SK-N-SH treated with all-trans-retinoic acid at 6 μM for 48 hours (cell line): Measurements from ENCODE around the gene LY6G6F.
"Not testable (repeated sequence)": the region's sequence is repeated elsewhere in the genome, so short reads cannot be mapped to it uniquely, and the experiment has no call there.

Source experiments
- ATAC-seq: fragments of 200-7000 bp; cut with Tn5 transposase; 3 replicates; pipeline ENCODE4 v1.9.1; 2020; ENCODE audit warnings: mild to moderate bottlenecking, moderate library complexity
- ARNTL ChIP-seq: fragments of 450-650 bp; formaldehyde crosslinking; IDR thresholded peaks from 2 replicates; pipeline ENCODE4 v1.5.0; 2020; ENCODE audit warnings: low read depth, mild to moderate bottlenecking, moderate library complexity, borderline replicate concordance
- BACH2 ChIP-seq: fragments of 250-450 bp; sonication (Bioruptor Pico); IDR thresholded peaks from 2 replicates; pipeline ENCODE4 v1.9.0; 2021; ENCODE audit warnings: mild to moderate bottlenecking, borderline replicate concordance
- CSDC2 ChIP-seq: fragments of 250-450 bp; sonication (Bioruptor Pico); IDR thresholded peaks from 2 replicates; pipeline ENCODE4 v1.5.0; 2020; ENCODE audit warnings: mild to moderate bottlenecking, moderate library complexity
- ESRRG ChIP-seq: fragments of 250-450 bp; sonication (Bioruptor Pico); IDR thresholded peaks from 2 replicates; pipeline ENCODE4 v1.6.1; 2021; ENCODE audit warnings: mild to moderate bottlenecking
- GLIS3 ChIP-seq: fragments of 250-450 bp; sonication (Bioruptor Pico); IDR thresholded peaks from 2 replicates; pipeline ENCODE4 v1.5.0; 2020; ENCODE audit warnings: mild to moderate bottlenecking, moderate library complexity
- ISL1 ChIP-seq: fragments of 250-450 bp; sonication (Bioruptor Pico); IDR thresholded peaks from 2 replicates; pipeline ENCODE4 v2.1.2; 2022; ENCODE audit warnings: mild to moderate bottlenecking, moderate library complexity
- OSR1 ChIP-seq: fragments of 250-450 bp; sonication (Bioruptor Pico); IDR thresholded peaks from 2 replicates; pipeline ENCODE4 v1.8.0; 2022; ENCODE audit warnings: moderate library complexity, mild to moderate bottlenecking, inconsistent platforms
- PPARA ChIP-seq: fragments of 250-450 bp; sonication (Bioruptor Pico); IDR thresholded peaks from 2 replicates; pipeline ENCODE4 v1.5.0; 2020; ENCODE audit warnings: mild to moderate bottlenecking, borderline replicate concordance
- RARB ChIP-seq: fragments of 250-450 bp; sonication (Bioruptor Pico); IDR thresholded peaks from 2 replicates; pipeline ENCODE4 v1.8.0; 2021; ENCODE audit warnings: mild to moderate bottlenecking, moderate library complexity
- SNAI2 ChIP-seq: fragments of 250-450 bp; sonication (Bioruptor Pico); IDR thresholded peaks from 2 replicates; pipeline ENCODE4 v1.5.0; 2020; ENCODE audit warnings: mild to moderate bottlenecking, moderate library complexity
- TCF4 ChIP-seq: fragments of 250-450 bp; sonication (Bioruptor Pico); IDR thresholded peaks from 2 replicates; pipeline ENCODE4 v1.8.0; 2021; ENCODE audit warnings: mild to moderate bottlenecking, moderate library complexity, borderline replicate concordance
- TOX ChIP-seq: fragments of 250-450 bp; sonication (Bioruptor Pico); IDR thresholded peaks from 2 replicates; pipeline ENCODE4 v1.8.0; 2021; ENCODE audit warnings: mild to moderate bottlenecking, moderate library complexity, borderline replicate concordance
- ZC3H10 ChIP-seq: fragments of 250-450 bp; sonication (Bioruptor Pico); IDR thresholded peaks from 2 replicates; pipeline ENCODE4 v1.5.1; 2021; ENCODE audit warnings: mild to moderate bottlenecking, moderate library complexity
- ZFP3 ChIP-seq: fragments of 250-450 bp; sonication (Bioruptor Pico); IDR thresholded peaks from 2 replicates; pipeline ENCODE4 v1.5.0; 2020; ENCODE audit warnings: mild to moderate bottlenecking, moderate library complexity
- ZNF565 ChIP-seq: fragments of 450-650 bp; formaldehyde crosslinking; conservative IDR thresholded peaks from 2 replicates; pipeline ENCODE4 v1.5.0; 2020; ENCODE audit warnings: low read depth, mild to moderate bottlenecking, moderate library complexity
- ZNF70 ChIP-seq: fragments of 450-650 bp; formaldehyde crosslinking; IDR thresholded peaks from 2 replicates; pipeline ENCODE4 v1.5.0; 2020; ENCODE audit warnings: mild to moderate bottlenecking, moderate library complexity
- ZNF8 ChIP-seq: fragments of 450-650 bp; formaldehyde crosslinking; IDR thresholded peaks from 2 replicates; pipeline ENCODE4 v1.5.0; 2020; ENCODE audit warnings: mild to moderate bottlenecking, moderate library complexity
- TF ChIP-seq, protein P1 (sequence below): fragments of 250-450 bp; sonication (Bioruptor Pico); IDR thresholded peaks from 2 replicates; pipeline ENCODE4 v1.5.1; 2020; ENCODE audit warnings: low read depth, mild to moderate bottlenecking, moderate library complexity
- TF ChIP-seq, protein P2 (sequence below): fragments of 250-450 bp; sonication (Bioruptor Pico); IDR thresholded peaks from 2 replicates; pipeline ENCODE4 v1.5.1; 2021; ENCODE audit warnings: mild to moderate bottlenecking, moderate library complexity
- TF ChIP-seq, protein P3 (sequence below): fragments of 250-450 bp; sonication (Bioruptor Pico); IDR thresholded peaks from 2 replicates; pipeline ENCODE4 v1.5.0; 2020; ENCODE audit warnings: mild to moderate bottlenecking, moderate library complexity
- TF ChIP-seq, protein P4 (sequence below): fragments of 250-450 bp; sonication (Bioruptor Pico); IDR thresholded peaks from 2 replicates; pipeline ENCODE4 v1.8.0; 2020; ENCODE audit warnings: mild to moderate bottlenecking, moderate library complexity, borderline replicate concordance

The LY6G6F gene

DNA sequence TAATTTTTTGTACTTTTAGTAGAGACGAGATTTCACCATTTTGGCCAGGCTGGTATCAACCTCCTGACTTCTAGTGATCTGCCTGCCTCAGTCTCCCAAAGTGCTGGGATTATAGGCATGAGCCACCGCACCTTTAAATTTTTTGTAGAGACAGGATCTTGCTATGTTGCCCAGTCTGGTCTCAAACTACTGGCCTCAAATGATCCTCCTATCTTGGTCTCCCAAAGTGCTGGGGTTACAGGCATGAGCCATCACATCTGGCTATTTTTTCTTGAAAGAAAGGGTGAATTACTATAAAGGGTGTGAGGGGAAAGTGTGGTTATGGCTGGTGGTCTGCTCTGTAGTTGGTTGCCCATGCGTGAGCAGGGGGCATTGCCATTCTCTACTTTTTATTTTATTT, 1.6 kb downstream of the LY6G6F start:
- no peak for TF ChIP-seq RARB (CRISPR knock-in tag)
- TF ChIP-seq ZNF70 (CRISPR knock-in tag), result no peak
- no peak for ATAC-seq

DNA sequence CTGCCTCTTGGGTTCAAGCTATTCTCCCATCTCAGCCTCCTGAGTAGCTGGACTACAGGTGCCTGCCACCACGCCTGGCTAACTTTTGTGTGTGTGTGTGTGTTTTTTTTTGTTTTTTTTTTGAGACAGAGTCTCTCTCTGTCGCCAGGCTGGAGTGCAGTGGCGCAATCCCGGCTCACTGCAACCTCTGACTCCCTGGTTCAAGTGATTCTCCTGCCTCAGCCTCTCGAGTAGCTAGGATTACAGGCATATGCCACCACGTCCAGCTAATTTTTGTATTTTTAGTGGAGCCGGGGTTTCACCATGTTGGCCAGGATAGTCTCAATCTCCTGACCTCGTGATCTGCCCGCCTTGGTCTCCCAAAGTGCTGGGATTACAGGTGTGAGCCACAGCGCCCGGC, 2.5 kb downstream of the LY6G6F start:
- ATAC-seq, result not testable (repeated sequence)

DNA sequence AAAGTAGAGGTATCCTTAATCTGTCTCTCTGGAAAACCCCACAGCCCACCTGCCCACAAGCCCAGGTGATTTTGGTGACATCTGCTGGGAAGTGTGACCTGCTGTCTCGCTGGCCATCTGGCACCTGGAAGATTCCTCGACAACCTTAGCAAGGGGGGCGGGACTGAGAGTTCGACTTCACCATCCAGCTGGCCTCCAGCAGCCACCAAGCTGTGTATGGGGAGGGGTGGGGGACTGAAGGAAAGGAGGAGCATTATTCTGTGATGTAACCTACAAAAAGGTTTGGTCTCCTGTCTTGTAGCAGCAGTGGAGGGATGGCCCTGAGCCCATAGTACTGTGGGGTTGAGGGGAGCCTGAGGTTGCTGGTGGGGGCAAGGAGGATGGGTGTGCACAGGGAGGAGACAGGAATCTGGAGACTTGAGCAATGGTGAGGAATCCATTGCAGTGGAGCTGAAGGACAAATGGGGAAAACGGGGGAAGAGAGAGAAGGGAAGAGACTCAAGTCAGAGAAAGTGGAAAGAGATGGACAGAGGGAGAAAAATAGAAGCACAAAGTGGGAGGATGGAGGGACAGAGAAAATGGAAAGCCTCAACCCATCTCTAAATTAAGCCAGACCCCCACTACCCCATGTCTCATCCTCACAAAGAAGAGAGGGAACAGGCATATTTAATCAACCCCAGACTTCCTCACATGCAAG, 4.0 kb downstream of the LY6G6F start:
- no peak for ATAC-seq
- TF ChIP-seq GLIS3 (CRISPR knock-in tag), result no peak
- TF ChIP-seq ZNF565 (CRISPR knock-in tag), result no peak
- no peak for TF ChIP-seq RARB (CRISPR knock-in tag)
- no peak for TF ChIP-seq ESRRG (CRISPR knock-in tag)
- TF ChIP-seq TCF4 (CRISPR knock-in tag), result no peak
- no peak for TF ChIP-seq SNAI2 (CRISPR knock-in tag)
- no peak for TF ChIP-seq ZFP3 (CRISPR knock-in tag)
- no peak for TF ChIP-seq ZNF8
- TF ChIP-seq ZC3H10, result no peak
- TF ChIP-seq OSR1 (CRISPR knock-in tag), result no peak
- TF ChIP-seq ISL1 (CRISPR knock-in tag), result no peak
- no peak for TF ChIP-seq ARNTL (CRISPR knock-in tag)
- TF ChIP-seq PPARA (CRISPR knock-in tag), result no peak
- TF ChIP-seq CSDC2 (CRISPR knock-in tag), result no peak
- TF ChIP-seq, protein P1, sequence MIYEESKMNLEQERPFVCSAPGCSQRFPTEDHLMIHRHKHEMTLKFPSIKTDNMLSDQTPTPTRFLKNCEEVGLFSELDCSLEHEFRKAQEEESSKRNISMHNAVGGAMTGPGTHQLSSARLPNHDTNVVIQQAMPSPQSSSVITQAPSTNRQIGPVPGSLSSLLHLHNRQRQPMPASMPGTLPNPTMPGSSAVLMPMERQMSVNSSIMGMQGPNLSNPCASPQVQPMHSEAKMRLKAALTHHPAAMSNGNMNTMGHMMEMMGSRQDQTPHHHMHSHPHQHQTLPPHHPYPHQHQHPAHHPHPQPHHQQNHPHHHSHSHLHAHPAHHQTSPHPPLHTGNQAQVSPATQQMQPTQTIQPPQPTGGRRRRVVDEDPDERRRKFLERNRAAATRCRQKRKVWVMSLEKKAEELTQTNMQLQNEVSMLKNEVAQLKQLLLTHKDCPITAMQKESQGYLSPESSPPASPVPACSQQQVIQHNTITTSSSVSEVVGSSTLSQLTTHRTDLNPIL (CRISPR knock-in tag), result no peak
- no peak for TF ChIP-seq BACH2
- TF ChIP-seq, protein P2, sequence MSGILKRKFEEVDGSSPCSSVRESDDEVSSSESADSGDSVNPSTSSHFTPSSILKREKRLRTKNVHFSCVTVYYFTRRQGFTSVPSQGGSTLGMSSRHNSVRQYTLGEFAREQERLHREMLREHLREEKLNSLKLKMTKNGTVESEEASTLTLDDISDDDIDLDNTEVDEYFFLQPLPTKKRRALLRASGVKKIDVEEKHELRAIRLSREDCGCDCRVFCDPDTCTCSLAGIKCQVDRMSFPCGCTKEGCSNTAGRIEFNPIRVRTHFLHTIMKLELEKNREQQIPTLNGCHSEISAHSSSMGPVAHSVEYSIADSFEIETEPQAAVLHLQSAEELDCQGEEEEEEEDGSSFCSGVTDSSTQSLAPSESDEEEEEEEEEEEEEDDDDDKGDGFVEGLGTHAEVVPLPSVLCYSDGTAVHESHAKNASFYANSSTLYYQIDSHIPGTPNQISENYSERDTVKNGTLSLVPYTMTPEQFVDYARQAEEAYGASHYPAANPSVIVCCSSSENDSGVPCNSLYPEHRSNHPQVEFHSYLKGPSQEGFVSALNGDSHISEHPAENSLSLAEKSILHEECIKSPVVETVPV (CRISPR knock-in tag), result no peak
- TF ChIP-seq TOX (CRISPR knock-in tag), result no peak
- TF ChIP-seq, protein P3, sequence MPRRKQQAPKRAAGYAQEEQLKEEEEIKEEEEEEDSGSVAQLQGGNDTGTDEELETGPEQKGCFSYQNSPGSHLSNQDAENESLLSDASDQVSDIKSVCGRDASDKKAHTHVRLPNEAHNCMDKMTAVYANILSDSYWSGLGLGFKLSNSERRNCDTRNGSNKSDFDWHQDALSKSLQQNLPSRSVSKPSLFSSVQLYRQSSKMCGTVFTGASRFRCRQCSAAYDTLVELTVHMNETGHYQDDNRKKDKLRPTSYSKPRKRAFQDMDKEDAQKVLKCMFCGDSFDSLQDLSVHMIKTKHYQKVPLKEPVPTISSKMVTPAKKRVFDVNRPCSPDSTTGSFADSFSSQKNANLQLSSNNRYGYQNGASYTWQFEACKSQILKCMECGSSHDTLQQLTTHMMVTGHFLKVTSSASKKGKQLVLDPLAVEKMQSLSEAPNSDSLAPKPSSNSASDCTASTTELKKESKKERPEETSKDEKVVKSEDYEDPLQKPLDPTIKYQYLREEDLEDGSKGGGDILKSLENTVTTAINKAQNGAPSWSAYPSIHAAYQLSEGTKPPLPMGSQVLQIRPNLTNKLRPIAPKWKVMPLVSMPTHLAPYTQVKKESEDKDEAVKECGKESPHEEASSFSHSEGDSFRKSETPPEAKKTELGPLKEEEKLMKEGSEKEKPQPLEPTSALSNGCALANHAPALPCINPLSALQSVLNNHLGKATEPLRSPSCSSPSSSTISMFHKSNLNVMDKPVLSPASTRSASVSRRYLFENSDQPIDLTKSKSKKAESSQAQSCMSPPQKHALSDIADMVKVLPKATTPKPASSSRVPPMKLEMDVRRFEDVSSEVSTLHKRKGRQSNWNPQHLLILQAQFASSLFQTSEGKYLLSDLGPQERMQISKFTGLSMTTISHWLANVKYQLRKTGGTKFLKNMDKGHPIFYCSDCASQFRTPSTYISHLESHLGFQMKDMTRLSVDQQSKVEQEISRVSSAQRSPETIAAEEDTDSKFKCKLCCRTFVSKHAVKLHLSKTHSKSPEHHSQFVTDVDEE (CRISPR knock-in tag), result no peak

DNA sequence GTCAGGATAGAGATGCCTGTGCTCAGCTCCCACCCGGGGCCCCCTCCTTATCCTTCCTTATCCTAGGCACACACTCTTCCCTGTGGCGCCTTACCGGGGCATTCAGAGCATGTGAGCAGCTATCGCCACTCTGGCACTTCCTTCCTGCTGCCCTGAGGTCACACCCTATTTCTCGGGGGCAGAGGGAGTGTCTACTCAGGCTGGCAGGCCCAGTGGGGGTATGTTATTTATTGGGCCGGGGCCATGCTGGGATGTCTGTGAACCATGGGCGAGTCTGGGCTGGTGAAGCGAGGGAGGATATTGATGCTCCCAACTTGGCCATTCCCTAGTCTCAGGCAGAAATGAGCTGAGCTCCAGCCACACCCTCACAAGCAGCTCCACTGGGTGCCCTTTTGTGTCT, 4.6 kb downstream of the LY6G6F start:
- TF ChIP-seq, protein P4, sequence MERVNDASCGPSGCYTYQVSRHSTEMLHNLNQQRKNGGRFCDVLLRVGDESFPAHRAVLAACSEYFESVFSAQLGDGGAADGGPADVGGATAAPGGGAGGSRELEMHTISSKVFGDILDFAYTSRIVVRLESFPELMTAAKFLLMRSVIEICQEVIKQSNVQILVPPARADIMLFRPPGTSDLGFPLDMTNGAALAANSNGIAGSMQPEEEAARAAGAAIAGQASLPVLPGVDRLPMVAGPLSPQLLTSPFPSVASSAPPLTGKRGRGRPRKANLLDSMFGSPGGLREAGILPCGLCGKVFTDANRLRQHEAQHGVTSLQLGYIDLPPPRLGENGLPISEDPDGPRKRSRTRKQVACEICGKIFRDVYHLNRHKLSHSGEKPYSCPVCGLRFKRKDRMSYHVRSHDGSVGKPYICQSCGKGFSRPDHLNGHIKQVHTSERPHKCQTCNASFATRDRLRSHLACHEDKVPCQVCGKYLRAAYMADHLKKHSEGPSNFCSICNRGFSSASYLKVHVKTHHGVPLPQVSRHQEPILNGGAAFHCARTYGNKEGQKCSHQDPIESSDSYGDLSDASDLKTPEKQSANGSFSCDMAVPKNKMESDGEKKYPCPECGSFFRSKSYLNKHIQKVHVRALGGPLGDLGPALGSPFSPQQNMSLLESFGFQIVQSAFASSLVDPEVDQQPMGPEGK (CRISPR knock-in tag), result no peak
- TF ChIP-seq, protein P3 (CRISPR knock-in tag), result no peak
- no peak for TF ChIP-seq GLIS3 (CRISPR knock-in tag)
- TF ChIP-seq TOX (CRISPR knock-in tag), result no peak
- TF ChIP-seq BACH2, result no peak
- no peak for TF ChIP-seq CSDC2 (CRISPR knock-in tag)
- no peak for TF ChIP-seq TCF4 (CRISPR knock-in tag)
- no peak for TF ChIP-seq ARNTL (CRISPR knock-in tag)
- no peak for TF ChIP-seq ZFP3 (CRISPR knock-in tag)
- ATAC-seq, result no peak
